LoVo (cell line): Measurements from ENCODE around the gene FTH1.

Source experiments
- DNase-seq: peaks from one replicate; pipeline ENCODE4 v3.0.0-alpha.2; 2016; ENCODE audit warnings: low spot score

The FTH1 gene

DNA sequence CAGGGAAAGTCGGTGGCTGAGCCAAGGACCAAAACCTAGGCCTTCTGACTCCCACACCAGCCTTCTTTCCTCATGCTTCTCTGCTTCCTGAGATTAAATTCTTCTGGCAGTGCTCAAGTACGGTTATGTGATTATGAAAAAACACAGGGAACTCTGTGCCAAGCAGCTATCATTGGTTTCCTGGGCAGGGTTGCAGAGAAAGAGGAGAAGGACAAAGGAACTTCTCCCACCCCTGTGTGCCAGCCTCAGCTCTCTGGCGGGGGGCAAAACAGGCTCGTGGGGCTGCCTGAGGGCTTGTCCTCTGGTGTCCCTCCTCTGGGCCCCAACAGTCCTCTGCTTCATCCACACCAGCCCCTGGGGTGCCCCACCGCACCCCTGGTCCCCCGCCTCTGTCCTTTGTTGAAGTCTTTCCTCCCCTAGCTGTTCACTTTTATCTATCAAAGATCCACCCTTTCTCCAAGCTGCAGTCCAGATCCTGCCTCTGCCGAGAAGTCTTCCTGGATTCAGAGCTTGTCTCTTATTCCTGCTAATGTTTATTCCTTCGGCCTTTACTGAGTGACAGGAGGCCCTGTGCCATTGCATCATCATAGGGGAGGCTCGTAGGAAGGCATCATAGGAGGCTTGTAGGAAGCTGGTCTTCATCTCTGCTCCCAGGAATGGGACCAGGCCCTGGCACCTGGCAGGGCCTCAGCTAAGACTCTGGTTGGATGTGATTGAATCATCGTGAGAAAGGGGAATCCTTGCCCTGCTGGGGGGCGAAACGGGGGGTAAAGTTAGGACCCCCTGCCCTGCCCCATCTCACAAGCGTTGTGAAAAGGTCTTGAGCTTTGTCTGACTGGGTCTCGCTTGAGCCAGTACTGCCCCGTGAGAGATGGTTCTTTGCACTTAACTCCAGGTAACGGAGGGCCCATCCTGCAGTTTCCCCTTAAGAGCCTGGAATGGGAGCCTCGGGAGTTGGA lies 11.5 kb upstream of the FTH1 start:
- no peak for DNase-seq

GRCh38 chr11:61976813-61977475 lies 9.5 kb upstream of the FTH1 start:
- DNase-seq: no peak

GRCh38 chr11:61976420-61976800 lies 9.0 kb upstream of the FTH1 start:
- DNase-seq: no peak

GRCh38 chr11:61975638-61976419 lies 8.4 kb upstream of the FTH1 start:
- no peak for DNase-seq

GRCh38 chr11:61974766-61975631 lies 7.6 kb upstream of the FTH1 start:
- peak; percentile 53 for DNase-seq

- DNase-seq: no peak
These were observed 6.2 kb upstream of the FTH1 start for GRCh38 chr11:61973476-61974162.

- DNase-seq: peak; percentile 29
These were observed 5.4 kb upstream of the FTH1 start for GRCh38 chr11:61972672-61973475.

- DNase-seq: no peak
These were observed 4.8 kb upstream of the FTH1 start for GRCh38 chr11:61972112-61972671.

DNA sequence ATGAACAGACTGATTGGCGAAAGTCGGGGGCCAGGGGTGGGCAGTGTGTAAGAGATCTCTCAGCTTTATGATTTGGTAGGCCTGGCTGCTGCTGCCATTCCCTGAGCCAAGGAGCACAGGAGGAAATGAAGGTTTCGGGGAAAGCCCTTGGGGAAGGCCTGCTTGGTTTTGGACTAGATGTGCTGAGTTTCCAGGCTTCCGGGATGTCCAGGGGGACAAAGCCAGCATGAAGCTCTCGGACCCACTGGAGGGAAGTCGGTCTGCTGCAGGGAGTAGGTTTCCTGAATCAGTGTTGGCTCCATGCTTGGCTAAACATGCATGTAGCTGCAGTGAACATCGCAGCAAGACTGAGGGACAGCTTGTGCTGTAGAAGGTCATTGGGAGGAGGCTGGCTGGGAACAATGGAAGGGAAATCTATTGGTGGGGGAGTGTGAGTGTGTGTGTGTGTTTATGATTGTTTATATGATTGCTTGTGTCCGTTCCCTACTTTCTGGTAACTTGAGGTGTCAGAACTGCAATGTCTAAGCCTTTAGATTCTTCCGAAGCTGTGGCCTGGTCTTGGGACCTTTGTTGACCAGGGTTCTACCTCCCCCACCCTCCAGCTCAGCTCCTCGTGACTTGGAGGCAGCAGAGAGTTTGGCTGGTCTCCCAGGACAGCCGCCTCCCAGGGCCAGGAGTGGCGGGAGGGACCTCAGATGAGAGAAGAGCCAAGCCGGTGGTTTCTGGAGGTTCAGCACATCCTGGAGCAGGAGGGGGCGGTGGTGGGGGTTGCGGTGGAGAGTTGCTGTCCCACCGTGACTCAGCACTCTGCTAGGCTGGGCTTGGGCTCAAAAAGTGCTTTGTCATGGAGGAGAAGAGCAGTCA lies 4.0 kb upstream of the FTH1 start:
- DNase-seq: peak; percentile 96

DNA sequence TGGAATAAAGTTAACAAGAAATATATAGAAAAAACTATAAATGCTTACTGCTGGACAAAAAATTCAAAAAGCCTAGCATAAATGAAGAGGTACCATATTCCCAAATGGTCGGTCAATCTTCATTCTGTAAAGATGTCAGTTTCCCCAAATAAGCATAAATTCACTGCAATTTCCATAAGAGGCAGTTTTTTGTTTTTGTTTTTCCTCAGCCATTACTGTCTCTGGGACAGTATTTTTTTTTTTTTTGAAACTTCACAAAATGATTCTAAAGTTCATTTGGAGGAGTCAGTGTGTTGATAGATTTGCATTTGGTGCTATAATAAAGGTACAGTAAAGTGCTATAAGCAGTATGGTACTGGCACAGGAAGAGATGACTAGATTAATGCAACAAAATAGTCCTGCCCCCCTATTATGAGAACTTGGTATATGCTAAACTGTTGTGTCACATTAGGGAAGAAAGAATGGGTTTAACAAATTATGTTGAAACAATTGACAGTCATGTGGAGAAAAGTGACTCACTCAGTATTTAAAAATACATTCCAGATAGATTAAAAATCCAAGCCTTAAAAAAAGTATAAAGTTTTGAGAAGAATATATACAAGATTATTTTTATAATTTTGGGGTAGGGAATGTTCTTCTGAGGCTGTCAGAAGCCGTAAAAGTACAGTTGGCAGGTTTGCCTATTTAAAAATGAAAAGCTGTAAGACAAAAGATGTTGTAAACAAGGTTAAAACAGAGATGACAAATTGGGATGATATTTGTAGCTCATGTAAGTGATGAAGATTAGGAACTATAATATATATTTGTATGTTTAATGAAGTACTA lies 2.6 kb upstream of the FTH1 start:
- peak; percentile 48 for DNase-seq

DNA sequence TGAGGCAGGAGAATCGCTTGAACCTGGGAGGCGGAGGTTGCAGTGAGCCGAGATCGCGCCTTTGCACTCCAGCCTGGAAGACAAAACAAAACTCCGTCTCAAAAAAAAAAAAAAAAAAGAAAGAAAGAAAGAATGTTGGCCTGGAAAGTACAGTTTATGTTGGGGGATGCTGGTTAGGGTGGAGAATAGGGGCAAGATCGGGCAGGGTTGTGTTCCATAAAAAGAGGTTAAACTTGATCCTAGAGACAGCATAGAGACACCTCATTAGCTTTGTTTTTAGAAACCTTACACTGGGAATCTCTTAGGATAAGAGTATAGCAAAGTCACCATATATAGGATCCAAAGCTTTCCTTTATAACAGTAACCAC lies 1.9 kb upstream of the FTH1 start:
- DNase-seq: no peak

- no peak for DNase-seq
These were observed 1.4 kb upstream of the FTH1 start for GRCh38 chr11:61968758-61969390.

GRCh38 chr11:61967924-61968757 lies 707 bp upstream of the FTH1 start:
- DNase-seq: peak; percentile 29

DNA sequence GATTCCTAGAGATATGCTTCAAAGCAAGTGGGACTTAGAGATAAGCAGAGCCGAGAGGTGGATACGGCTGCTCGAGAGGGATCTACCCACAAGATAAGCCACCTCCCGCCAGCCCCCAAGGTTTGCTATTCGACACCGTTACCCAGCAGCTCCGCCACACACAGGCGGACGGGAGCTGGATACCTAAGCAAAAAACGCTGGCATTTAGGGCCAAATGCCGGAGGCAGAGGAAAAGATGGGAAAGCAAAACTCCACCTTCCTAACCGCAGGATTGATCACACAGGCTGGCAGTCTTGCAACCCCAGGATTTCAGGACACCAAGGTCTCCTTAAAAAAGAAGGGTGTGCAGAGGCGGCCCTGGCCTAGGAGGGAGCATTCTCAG lies 709 bp downstream of the FTH1 start:
- peak; percentile 21 for DNase-seq

DNA sequence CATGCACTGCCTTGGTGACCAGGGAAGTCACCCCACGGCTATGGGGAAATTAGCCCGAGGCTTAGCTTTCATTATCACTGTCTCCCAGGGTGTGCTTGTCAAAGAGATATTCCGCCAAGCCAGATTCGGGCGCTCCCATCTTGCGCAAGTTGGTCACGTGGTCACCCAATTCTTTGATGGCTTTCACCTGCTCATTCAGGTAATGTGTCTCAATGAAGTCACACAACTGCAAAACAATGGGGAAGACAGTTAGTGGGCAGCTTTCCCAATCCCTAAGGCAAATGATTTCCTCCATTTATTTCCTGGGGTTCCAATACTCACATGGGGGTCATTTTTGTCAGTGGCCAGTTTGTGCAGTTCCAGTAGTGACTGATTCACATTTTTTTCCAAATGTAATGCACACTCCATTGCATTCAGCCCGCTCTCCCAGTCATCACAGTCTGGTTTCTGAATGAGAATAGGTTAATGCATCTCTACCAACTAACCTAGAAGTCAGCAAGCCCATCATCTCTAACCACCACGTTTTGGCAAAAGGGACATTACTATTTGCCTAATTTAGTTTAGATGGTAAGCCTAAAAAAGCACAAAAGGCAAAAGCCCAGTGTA lies 2.7 kb downstream of the FTH1 start:
- peak; percentile 53 for DNase-seq

GRCh38 chr11:61964058-61964665 lies 3.3 kb downstream of the FTH1 start:
- peak; percentile 81 for DNase-seq
